ENCODE measurements around the gene ASTN1.

ASTN1 gene

DNA sequence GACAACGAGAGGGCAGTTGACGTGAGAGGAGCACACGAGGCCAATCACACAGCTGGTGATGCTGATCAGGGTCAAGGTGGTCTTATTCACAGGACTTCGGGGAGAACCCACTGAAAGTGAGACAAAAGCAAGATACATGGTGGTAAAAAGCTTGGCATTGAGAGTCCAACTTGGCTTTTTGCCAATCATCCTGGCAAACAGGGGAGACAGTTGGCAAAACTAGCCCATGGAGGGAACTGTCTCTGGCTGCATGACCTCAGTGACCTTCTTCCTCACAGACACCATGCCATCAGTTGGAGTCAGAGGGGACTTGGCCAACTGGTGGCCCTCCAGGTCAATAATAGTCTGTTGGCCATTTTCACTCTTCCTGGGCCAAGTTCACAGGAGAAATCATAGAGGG lies 139.9 kb downstream of the ASTN1 start:
- no peak for DNase-seq

DNA sequence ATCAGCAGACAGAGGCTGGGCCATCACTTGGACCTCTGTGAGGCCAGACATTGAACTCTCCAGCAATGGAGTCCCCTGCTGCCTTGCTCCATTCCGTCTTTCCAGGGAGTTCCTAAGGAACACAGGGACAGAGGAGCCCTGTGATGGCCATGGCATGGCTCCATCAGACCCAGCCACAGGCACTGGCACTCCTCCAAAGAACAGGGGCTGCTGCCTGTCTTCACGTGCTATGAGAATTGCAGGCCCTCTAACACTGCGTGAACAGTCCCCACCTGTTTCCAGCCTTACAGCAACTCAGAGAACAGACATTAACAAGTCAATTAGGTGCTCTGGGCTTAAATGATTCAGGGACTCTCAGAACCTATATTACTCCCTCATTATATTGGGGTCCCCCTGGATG lies 140.8 kb downstream of the ASTN1 start:
- no peak for DNase-seq

- DNase-seq = no peak
Measured at GRCh38 chr1:177023249-177023648, 141.3 kb downstream of the ASTN1 start.

DNA sequence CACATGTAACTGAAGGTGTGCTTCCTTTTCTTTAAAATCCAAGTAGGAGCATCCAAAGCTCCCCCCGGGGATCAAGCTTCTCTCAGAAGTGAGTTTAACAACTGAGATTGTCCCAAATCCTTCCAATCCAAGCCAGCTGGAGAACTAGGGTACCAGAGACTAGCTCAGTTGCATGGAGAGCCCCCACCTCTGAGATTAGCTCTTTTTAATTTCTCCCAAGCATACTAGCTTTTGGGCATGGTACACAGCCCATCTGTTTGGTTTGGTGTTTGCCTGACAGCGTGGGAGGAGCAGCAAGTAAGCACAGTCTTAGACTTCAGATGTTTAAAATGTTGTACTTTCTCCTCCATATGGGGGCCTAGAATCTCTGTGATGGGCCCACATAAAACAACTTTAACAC lies 142.8 kb downstream of the ASTN1 start:
- no peak for DNase-seq

- DNase-seq = no peak
Measured at GRCh38 chr1:177020851-177021589, 143.5 kb downstream of the ASTN1 start.

DNA sequence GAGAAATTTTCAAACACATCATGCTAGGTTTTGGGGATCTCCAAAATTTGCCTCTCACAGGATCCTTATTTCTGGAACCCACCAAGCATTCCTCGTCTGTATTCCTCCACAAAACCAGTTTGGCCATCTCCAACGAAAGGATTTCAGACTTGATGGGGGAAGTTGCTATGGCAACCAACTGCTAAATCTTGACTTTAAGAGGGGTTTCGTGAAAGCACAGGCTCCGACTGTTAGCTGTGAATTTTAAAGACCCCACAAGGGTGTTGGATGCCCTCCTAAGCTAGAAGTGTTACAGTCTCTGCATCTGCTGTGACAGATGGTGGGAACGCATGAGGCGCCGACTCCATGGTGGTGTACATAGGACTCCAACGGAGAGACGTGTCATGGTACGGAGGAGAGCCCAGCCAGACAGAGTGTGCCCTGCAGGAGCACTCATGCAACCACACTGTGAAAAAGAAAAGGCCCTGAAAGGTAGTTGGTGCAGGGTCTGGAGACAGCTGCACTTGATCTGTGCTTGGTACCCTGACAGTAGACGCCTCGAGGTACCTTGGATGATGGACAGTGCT lies 147.1 kb downstream of the ASTN1 start:
- DNase-seq = no peak

GRCh38 chr1:177014325-177014724 lies 150.2 kb downstream of the ASTN1 start:
- DNase-seq = no peak

DNA sequence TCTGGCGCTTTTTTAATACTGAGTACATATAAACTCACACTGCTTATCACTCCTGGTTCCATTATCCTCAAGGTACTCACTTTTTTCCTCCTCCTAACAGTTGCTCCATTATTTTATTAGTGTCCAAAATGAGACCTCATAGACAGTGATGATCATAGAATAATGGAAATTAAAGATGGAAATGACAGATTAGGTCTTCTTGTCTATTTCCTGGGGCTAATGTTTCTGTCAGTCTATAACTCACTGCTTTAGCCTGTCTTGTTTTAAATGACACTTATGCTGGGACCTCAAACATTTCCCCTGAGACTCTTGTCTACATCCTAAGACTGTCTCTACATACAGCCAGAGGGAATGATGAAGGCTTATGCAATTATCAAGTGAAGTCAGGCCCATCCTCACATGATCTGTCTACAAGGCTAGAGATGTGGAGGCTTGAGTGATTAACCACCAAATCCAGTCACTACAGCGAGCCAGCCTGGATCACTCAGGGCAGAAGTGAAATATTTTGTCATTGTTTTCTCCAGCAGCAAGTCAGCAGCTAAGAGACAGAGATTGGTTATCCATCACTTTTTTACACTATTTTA lies 152.1 kb downstream of the ASTN1 start:
- DNase-seq = no peak

- DNase-seq = no peak
Measured at GRCh38 chr1:177011508-177011907, 153.0 kb downstream of the ASTN1 start.

DNA sequence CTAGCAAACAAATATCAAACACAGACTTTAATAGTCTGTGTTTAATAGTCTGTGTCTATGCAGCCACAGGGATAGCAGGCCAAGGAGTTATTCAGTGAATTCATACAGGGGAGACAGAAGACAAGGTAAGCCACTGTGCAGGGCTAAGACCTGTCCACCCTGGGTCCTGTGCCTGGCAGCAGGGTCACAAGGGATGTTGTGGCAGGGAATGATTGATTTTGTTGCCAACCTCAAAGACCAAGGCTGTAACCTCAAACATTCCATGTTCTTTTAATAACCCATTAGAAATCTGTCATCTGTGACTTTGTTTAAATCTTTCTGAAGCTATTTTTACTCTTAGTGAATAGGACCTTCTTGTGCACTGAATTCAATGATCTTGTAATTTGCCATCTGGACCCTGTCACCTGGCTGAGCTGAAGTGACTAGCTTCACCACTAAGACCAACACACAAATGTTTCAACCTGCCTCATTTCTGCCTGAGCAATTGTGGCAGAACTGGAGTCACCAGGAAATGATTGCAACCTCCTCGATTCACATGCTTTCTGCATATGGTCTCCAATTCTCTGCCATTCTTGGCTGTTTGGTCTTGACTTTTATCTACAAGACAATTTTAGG lies 154.2 kb downstream of the ASTN1 start:
- no peak for DNase-seq

DNA sequence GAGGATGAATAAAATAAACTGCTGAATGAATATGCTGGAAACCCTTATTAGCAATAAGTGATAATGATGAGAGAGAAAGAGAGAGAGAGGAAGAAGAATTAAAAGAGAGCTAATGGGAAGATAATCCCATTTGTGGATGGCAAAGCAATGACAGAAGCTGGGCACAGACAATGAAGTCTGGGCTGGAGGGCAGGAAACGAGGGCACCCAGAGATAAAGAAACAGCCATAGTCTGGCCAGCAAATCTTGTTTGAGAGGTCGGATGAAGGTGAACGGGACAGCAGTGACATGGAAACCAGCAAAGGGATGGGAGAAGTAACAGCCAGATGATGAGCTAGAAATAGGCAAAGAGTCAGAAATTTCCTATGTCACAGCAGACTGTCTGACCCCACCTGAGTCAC lies 155.9 kb downstream of the ASTN1 start:
- no peak for DNase-seq

DNA sequence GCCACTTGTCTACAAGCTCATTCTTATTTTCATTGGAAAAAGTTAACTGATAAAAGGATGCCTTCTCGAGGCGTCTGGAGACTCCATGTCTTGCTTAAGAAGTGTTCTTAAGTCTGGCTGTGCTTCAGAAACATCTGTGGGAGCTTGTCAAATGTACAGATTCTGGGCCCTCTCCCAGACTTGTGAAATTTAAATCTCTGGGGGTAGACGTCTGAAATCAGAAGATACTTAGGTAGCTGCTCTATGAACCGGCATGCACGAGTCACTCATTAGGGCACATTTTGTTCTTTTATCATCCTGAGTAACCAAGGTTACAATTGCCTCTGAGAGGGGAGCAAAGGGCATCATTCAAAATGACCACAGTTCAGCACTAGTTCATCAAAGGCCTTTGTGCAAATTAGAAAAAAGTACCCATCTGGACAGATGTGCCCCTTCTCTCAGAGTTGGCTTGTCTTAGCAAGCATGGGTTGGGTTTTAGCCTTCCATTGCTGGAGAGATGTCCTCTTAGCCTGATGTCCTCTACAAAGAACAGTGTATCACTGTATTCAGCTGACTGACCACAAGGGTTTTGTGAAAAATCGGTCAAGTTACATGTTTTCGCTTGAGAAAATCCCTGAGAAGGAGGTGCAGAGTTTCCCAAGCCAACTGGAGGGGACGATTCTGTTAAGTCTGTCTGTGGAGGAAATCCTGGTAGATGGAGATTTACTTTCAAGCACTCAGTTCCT lies 156.9 kb downstream of the ASTN1 start:
- no peak for DNase-seq

GRCh38 chr1:177002891-177003290 lies 161.6 kb downstream of the ASTN1 start:
- no peak for DNase-seq

DNA sequence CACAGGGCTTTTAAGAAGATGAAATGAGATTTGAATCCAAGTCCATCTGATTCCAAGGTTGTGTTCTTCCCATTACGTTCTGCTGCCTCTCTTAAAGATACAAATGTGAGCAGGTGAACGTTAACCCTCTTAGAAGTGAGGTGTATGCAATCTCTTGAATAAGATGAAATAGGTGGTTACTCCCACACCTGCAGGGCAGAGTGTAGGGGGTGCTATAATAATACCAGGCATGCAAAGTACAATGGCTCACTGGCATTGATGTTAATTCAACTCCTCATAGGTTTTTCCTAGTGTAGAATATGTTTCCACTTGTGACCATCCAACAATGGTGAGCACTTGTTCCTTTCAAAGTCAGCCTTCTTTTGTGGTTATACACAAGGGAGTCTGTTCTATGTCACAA lies 163.0 kb downstream of the ASTN1 start:
- DNase-seq = no peak

DNA sequence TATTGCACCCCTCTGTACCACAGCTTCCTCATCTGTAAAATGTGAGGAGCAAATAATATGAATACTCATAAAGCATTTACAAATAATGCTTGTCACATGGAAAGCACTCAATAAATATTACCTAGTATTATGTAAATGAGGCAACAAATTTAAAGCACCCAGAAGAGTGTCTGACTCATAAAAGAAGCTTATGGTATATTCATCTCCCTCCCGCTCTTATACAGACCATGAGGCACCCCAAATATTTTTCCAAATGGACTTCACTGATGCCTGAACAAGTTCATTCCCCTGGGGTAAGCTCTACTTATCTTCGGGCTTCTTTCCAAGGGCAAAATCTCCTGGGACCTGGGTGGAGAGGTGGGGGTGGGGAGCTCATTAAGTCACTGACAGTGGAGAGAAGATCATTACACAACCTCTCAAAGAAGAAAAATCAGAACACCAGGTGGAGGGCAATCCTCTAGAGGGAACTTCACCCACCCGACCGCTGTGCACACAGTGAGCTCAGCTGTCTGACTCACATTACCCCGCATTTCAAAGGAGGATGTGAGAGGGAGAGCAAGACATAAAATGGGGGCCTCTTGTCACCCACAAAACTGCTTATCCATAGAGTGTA lies 166.2 kb downstream of the ASTN1 start:
- DNase-seq = no peak

DNA sequence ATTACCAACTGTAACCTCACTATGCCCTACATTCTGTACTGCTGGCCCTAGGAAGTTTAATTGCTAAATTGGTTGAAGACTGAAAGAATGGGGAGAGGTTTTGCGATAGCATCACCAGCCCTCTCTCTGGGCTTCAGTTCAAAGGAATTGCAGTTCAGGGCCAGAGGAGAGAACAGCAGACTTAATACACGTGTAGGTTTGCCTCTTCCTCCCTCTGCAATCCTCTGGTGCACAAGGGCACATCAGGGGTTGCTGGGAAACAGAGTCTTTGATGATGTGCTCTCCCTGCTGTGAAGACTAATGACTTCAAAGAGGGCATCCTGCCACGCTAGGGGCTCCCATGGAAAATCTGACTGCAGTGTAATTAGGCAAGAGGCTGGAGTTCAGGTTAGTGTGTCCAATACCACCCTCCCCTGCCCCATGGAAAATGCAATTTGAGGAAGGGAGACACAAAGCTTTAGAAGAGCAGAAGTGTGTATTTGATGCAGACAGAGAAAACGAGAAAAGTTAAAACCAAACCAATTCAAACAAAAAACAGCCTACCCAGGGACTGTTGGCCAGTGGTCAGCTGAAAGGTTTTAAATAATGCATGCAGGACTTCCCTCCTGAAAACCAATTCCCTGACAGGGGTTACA lies 167.9 kb downstream of the ASTN1 start:
- DNase-seq = no peak

- no peak for DNase-seq
Measured at GRCh38 chr1:176994931-176995596, 169.4 kb downstream of the ASTN1 start.

DNA sequence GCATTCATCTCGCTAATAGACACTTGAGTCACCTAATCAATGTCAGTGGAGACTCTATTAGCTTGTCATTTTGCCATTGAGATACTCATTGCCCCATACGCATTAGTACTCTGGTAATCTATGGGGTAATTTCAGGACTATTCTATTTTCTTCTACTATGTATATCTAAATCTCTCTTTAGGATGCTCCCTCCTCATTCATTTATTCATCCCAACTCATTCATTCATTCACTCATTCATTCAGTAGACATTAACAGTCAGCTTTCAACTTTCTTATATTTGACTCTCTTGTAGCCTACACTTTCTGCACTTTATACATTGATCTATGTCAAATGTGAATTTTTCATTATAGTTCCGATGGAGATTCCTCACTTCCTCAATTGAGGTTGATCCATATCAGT lies 170.9 kb downstream of the ASTN1 start:
- no peak for DNase-seq

GRCh38 chr1:176989754-176990153 lies 174.8 kb downstream of the ASTN1 start:
- no peak for DNase-seq

DNA sequence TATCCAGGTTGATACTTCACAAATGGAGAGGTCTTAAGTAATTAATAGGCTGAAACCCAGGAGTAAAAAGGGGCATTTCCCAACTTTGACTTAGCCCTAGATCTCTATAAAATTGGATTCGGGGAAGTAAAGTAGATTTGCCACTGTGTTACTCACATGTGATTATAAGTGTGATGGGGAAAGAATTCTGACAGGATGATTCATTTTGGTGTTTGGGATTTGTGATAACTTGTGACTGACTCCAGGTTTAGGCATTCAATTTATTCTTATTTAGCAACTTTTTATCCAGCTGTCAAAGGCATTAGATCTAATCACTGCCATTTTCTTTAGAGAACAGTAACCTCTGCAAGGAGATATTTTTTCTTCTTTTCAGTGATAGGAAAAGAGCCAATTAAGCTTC lies 175.5 kb downstream of the ASTN1 start:
- DNase-seq = no peak

DNA sequence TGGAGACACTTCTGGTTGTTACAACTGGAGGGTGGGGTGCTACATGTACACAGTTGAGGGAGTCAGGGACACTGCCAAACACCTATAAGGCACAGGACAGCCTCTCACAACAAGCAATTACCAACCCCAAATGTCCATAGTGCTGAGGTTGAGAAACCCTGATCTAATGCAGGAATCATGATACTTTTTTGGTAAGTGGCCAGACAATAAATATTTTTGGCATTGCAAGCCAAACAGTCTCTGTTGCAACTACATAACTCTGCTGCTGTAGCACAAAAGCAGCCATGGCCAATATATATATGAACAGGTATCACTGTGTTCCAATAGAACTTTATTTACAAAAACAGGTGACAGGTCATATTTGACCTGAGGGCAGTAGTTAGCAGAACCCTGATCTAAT lies 177.5 kb downstream of the ASTN1 start:
- no peak for DNase-seq

DNA sequence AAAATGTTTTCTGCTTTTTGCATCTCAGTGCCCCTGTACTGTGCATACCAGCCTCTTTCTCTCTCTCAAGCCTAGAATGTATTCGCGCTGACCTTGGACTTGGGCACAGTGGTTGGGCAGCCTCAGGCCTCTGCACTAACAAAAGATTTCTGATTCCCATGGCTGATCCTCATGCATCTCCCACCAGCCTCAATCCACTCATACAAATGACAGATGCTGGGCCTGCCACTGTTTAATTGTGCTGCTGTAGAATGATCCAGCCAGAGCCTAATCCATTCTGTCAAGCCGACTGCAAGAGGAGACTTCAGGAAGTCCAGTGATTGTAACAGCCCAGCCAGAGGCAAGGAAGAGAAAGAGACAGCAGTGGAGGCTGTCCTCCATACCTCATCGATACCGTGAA lies 180.8 kb downstream of the ASTN1 start:
- DNase-seq = no peak

Measured in CD4-positive, alpha-beta T cell treated with Interferon alpha-2 for 1 hour (primary cell).